ENCODE measurements around the gene NDUFB2. TPM values are rescaled to one million over a fixed set of nuclear protein-coding genes. Genes with fewer than 3 reads are reported as not detected.

Gene NDUFB2
- total and polyA plus RNA-seq, 2 of the 13 experiments (the other 11 are each of a cell fraction or from before 2014, with no cell fraction given), result 206 to 221 TPM

DNA sequence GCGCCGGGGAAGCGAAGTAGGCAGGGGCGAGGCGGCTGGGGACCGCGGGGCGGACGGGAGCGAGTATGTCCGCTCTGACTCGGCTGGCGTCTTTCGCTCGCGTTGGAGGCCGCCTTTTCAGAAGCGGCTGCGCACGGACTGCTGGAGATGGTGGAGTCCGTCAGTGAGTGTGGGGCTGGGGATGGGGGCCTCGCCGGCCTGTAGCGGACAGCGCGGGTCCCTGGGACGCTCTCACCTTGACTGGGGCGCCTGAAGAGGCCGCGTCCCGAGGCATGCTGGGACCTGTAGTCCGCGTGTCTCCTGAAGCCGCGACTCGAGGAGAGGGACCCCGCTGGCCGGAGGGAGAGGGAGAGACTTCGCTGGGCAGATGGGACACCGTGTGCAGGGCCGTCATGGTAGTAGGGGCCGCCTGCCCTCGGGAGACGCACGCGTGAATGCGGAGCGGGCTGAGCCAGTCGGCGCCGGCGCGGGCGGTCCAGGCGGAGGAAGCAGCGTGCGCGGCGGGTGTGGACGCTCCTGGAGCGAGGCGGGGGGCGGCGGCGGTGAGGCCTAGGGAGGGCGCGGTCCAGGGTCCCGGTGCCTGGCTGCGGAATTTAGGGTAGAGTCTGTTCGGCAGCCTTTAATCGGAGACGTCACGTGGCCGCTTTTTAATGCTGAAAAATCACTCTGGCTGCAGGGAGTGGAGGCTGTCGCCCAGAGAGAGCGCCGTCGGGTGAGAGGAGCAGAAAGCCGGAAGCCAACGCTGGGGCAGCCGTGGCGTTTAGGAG is at the start of gene NDUFB2 (continued):
- TF ChIP-seq, protein P1, sequence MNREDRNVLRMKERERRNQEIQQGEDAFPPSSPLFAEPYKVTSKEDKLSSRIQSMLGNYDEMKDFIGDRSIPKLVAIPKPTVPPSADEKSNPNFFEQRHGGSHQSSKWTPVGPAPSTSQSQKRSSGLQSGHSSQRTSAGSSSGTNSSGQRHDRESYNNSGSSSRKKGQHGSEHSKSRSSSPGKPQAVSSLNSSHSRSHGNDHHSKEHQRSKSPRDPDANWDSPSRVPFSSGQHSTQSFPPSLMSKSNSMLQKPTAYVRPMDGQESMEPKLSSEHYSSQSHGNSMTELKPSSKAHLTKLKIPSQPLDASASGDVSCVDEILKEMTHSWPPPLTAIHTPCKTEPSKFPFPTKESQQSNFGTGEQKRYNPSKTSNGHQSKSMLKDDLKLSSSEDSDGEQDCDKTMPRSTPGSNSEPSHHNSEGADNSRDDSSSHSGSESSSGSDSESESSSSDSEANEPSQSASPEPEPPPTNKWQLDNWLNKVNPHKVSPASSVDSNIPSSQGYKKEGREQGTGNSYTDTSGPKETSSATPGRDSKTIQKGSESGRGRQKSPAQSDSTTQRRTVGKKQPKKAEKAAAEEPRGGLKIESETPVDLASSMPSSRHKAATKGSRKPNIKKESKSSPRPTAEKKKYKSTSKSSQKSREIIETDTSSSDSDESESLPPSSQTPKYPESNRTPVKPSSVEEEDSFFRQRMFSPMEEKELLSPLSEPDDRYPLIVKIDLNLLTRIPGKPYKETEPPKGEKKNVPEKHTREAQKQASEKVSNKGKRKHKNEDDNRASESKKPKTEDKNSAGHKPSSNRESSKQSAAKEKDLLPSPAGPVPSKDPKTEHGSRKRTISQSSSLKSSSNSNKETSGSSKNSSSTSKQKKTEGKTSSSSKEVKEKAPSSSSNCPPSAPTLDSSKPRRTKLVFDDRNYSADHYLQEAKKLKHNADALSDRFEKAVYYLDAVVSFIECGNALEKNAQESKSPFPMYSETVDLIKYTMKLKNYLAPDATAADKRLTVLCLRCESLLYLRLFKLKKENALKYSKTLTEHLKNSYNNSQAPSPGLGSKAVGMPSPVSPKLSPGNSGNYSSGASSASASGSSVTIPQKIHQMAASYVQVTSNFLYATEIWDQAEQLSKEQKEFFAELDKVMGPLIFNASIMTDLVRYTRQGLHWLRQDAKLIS (CRISPR knock-in tag; IDR thresholded peaks at IDR 0.05), result no peak; the same call in 1 of the 2 replicates
- TF ChIP-seq, protein P2, sequence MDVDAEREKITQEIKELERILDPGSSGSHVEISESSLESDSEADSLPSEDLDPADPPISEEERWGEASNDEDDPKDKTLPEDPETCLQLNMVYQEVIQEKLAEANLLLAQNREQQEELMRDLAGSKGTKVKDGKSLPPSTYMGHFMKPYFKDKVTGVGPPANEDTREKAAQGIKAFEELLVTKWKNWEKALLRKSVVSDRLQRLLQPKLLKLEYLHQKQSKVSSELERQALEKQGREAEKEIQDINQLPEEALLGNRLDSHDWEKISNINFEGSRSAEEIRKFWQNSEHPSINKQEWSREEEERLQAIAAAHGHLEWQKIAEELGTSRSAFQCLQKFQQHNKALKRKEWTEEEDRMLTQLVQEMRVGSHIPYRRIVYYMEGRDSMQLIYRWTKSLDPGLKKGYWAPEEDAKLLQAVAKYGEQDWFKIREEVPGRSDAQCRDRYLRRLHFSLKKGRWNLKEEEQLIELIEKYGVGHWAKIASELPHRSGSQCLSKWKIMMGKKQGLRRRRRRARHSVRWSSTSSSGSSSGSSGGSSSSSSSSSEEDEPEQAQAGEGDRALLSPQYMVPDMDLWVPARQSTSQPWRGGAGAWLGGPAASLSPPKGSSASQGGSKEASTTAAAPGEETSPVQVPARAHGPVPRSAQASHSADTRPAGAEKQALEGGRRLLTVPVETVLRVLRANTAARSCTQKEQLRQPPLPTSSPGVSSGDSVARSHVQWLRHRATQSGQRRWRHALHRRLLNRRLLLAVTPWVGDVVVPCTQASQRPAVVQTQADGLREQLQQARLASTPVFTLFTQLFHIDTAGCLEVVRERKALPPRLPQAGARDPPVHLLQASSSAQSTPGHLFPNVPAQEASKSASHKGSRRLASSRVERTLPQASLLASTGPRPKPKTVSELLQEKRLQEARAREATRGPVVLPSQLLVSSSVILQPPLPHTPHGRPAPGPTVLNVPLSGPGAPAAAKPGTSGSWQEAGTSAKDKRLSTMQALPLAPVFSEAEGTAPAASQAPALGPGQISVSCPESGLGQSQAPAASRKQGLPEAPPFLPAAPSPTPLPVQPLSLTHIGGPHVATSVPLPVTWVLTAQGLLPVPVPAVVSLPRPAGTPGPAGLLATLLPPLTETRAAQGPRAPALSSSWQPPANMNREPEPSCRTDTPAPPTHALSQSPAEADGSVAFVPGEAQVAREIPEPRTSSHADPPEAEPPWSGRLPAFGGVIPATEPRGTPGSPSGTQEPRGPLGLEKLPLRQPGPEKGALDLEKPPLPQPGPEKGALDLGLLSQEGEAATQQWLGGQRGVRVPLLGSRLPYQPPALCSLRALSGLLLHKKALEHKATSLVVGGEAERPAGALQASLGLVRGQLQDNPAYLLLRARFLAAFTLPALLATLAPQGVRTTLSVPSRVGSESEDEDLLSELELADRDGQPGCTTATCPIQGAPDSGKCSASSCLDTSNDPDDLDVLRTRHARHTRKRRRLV (CRISPR knock-in tag; IDR thresholded peaks at IDR 0.05), result no peak
- TF ChIP-seq, protein P3, sequence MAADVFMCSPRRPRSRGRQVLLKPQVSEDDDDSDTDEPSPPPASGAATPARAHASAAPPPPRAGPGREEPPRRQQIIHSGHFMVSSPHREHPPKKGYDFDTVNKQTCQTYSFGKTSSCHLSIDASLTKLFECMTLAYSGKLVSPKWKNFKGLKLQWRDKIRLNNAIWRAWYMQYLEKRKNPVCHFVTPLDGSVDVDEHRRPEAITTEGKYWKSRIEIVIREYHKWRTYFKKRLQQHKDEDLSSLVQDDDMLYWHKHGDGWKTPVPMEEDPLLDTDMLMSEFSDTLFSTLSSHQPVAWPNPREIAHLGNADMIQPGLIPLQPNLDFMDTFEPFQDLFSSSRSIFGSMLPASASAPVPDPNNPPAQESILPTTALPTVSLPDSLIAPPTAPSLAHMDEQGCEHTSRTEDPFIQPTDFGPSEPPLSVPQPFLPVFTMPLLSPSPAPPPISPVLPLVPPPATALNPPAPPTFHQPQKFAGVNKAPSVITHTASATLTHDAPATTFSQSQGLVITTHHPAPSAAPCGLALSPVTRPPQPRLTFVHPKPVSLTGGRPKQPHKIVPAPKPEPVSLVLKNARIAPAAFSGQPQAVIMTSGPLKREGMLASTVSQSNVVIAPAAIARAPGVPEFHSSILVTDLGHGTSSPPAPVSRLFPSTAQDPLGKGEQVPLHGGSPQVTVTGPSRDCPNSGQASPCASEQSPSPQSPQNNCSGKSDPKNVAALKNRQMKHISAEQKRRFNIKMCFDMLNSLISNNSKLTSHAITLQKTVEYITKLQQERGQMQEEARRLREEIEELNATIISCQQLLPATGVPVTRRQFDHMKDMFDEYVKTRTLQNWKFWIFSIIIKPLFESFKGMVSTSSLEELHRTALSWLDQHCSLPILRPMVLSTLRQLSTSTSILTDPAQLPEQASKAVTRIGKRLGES (CRISPR knock-in tag; IDR thresholded peaks at IDR 0.05; ENCODE audit: borderline replicate concordance), result no peak
- TF ChIP-seq, protein P4, sequence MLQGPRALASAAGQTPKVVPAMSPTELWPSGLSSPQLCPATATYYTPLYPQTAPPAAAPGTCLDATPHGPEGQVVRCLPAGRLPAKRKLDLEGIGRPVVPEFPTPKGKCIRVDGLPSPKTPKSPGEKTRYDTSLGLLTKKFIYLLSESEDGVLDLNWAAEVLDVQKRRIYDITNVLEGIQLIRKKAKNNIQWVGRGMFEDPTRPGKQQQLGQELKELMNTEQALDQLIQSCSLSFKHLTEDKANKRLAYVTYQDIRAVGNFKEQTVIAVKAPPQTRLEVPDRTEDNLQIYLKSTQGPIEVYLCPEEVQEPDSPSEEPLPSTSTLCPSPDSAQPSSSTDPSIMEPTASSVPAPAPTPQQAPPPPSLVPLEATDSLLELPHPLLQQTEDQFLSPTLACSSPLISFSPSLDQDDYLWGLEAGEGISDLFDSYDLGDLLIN (CRISPR knock-in tag; IDR thresholded peaks at IDR 0.05; ENCODE audit: borderline replicate concordance), result no peak; the same call in 1 of the 2 replicates
- TF ChIP-seq ZEB1 (IDR thresholded peaks at IDR 0.05; ENCODE audit: insufficient replicate concordance, low read depth) (peak; percentile 65), ARNT2 (CRISPR knock-in tag; IDR thresholded peaks at IDR 0.05; ENCODE audit: low read depth) (peak; percentile 86), ATF1 (CRISPR knock-in tag; IDR thresholded peaks at IDR 0.05) (no peak), NCOA2 (CRISPR knock-in tag; IDR thresholded peaks at IDR 0.05) (peak; percentile 23; the same call in 1 of the 2 replicates), ZFX (CRISPR knock-in tag; IDR thresholded peaks at IDR 0.05; ENCODE audit: low read depth) (peak; percentile 100), SP4 (CRISPR knock-in tag; IDR thresholded peaks at IDR 0.05) (peak; percentile 66)
- TF ChIP-seq, protein P5, sequence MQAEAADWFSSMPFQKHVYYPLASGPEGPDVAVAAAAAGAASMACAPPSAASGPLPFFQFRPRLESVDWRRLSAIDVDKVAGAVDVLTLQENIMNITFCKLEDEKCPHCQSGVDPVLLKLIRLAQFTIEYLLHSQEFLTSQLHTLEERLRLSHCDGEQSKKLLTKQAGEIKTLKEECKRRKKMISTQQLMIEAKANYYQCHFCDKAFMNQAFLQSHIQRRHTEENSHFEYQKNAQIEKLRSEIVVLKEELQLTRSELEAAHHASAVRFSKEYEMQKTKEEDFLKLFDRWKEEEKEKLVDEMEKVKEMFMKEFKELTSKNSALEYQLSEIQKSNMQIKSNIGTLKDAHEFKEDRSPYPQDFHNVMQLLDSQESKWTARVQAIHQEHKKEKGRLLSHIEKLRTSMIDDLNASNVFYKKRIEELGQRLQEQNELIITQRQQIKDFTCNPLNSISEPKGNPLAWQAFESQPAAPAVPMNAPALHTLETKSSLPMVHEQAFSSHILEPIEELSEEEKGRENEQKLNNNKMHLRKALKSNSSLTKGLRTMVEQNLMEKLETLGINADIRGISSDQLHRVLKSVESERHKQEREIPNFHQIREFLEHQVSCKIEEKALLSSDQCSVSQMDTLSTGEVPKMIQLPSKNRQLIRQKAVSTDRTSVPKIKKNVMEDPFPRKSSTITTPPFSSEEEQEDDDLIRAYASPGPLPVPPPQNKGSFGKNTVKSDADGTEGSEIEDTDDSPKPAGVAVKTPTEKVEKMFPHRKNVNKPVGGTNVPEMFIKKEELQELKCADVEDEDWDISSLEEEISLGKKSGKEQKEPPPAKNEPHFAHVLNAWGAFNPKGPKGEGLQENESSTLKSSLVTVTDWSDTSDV (CRISPR knock-in tag; IDR thresholded peaks at IDR 0.05), result peak; percentile 89; the same call in 1 of the 2 replicates
